ENCODE measurements around the gene ICA1L.
"Not testable (repeated sequence)": the region's sequence is repeated elsewhere in the genome, so short reads cannot be mapped to it uniquely, and the experiment has no call there.

Gene ICA1L

DNA sequence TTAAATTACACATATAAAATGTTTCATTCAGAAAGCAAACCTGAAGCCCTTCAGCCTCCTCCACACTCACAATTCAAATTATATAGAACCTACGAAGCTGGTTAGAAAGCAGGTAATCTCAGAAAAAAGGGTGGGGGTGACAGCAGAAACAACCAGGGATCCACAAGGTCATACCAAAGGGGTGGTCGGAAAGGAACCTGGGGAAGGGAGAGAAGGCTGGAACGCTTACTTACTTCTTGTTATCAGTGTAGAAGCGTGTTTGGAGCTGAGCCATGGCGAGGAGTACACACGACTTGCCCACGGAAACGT is 39.6 kb upstream of the ICA1L start:
- H3K27ac ChIP-seq (ENCODE audit: low read depth, low read length), result peak overlapping the region; percentile 91
- H2AFZ ChIP-seq (ENCODE audit: low read depth, low read length, severe bottlenecking), result peak overlapping the region; percentile 99
- peaks cover 48% of the 10 kb centered on the region for H3K79me2 ChIP-seq (ENCODE audit: insufficient read depth, low read length)
- H3K9ac ChIP-seq (ENCODE audit: low read length), result peak overlapping the region; percentile 90
- TF ChIP-seq, protein P1, sequence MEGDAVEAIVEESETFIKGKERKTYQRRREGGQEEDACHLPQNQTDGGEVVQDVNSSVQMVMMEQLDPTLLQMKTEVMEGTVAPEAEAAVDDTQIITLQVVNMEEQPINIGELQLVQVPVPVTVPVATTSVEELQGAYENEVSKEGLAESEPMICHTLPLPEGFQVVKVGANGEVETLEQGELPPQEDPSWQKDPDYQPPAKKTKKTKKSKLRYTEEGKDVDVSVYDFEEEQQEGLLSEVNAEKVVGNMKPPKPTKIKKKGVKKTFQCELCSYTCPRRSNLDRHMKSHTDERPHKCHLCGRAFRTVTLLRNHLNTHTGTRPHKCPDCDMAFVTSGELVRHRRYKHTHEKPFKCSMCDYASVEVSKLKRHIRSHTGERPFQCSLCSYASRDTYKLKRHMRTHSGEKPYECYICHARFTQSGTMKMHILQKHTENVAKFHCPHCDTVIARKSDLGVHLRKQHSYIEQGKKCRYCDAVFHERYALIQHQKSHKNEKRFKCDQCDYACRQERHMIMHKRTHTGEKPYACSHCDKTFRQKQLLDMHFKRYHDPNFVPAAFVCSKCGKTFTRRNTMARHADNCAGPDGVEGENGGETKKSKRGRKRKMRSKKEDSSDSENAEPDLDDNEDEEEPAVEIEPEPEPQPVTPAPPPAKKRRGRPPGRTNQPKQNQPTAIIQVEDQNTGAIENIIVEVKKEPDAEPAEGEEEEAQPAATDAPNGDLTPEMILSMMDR (IDR thresholded peaks at IDR 0.05; ENCODE audit: insufficient read depth, low read length, poor library complexity, severe bottlenecking), result no peak
- TF ChIP-seq EZH2phosphoT487 (conservative IDR thresholded peaks at IDR 0.05; ENCODE audit: low read length), result no peak
- H3K9me3 ChIP-seq (ENCODE audit: insufficient read depth, low read length), result no peaks in the 10 kb centered on the region
- H3K4me2 ChIP-seq (ENCODE audit: low read depth, low read length, poor library complexity, severe bottlenecking), result peak overlapping the region; percentile 100
- 0 out of 2 replicates have a peak, but pooled peaks cover 2% of the 10 kb centered on the region for H3F3A ChIP-seq (ENCODE audit: insufficient read depth)
- H3K36me3 ChIP-seq (ENCODE audit: low read length), result peaks cover 10% of the 10 kb centered on the region
- no peaks in the 10 kb centered on the region for H4K20me1 ChIP-seq (ENCODE audit: low read depth, low read length)
- H3K4me3 ChIP-seq (ENCODE audit: insufficient read depth, low read length, poor library complexity, severe bottlenecking), result peak overlapping the region; percentile 100
- no peaks in the 10 kb centered on the region for H3K27me3 ChIP-seq (ENCODE audit: low read length)
- no peaks in the 10 kb centered on the region for H3K9me2 ChIP-seq (replicated peaks; ENCODE audit: insufficient read depth, low read length)

DNA sequence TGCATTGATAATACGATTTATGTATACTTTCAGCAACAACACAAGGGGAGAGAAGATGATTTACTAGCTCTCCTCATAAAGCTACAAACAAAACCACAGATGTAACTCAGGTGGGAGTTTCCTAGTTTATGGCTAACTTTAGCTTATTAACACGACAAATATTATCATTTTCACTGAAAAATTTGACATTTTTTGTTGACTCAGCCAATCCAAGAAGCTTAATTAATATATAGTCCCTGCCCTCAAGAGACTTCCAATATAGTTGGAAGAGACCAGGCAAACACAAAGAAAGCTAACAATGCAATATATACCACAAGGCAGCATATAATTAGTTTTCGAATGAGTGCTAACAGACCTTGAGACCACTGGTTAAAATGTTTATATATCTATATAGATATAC is 39.1 kb upstream of the ICA1L start:
- Histone ChIP-seq H3K27me3 (ENCODE audit: low read length) (no peaks in the 10 kb centered on the region), H3K27ac (ENCODE audit: low read depth, low read length) (peak overlapping the region; percentile 91; the same call in 1 of the 2 replicates), H3K36me3 (ENCODE audit: low read length) (peaks cover 14% of the 10 kb centered on the region), H4K20me1 (ENCODE audit: low read depth, low read length) (no peaks in the 10 kb centered on the region), H3K9ac (ENCODE audit: low read length) (peak overlapping the region; percentile 90), H3K79me2 (ENCODE audit: insufficient read depth, low read length) (peaks cover 53% of the 10 kb centered on the region), H3K9me3 (ENCODE audit: insufficient read depth, low read length) (no peaks in the 10 kb centered on the region), H3K4me2 (ENCODE audit: low read depth, low read length, poor library complexity, severe bottlenecking) (peak overlapping the region; percentile 100), H3F3A (ENCODE audit: insufficient read depth) (0 out of 2 replicates have a peak, but pooled peaks cover 2% of the 10 kb centered on the region), H3K4me3 (ENCODE audit: insufficient read depth, low read length, poor library complexity, severe bottlenecking) (peak overlapping the region; percentile 100), H2AFZ (ENCODE audit: low read depth, low read length, severe bottlenecking) (no peak overlapping the region), H3K9me2 (replicated peaks; ENCODE audit: insufficient read depth, low read length) (no peaks in the 10 kb centered on the region)
- no peak for TF ChIP-seq EZH2phosphoT487 (conservative IDR thresholded peaks at IDR 0.05; ENCODE audit: low read length)
- TF ChIP-seq, protein P1 (IDR thresholded peaks at IDR 0.05; ENCODE audit: insufficient read depth, low read length, poor library complexity, severe bottlenecking), result no peak

DNA sequence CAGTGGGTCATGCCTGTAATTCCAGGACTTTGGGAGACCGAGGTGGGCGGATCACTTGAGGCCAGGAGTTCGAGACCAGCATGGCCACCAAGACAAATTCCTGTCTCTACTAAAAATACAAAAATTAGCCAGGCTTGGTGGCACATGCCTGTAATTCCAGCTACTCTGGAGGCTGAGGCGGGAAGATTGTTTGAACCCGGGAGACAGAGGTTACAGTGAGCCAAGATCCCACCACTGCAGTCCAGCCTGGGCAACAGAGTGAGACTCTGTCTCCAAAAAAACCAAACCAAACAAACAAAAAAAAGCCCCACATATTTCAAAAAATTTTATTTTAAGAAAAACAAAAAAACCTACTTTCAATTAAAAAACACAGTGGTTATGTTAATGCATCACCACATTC is 38.7 kb upstream of the ICA1L start:
- not testable (repeated sequence) for H2AFZ ChIP-seq (ENCODE audit: low read depth, low read length, severe bottlenecking); H3K9me2 ChIP-seq (replicated peaks; ENCODE audit: insufficient read depth, low read length); H3F3A ChIP-seq (ENCODE audit: insufficient read depth); H3K27ac ChIP-seq (ENCODE audit: low read depth, low read length); H4K20me1 ChIP-seq (ENCODE audit: low read depth, low read length); H3K9me3 ChIP-seq (ENCODE audit: insufficient read depth, low read length); H3K27me3 ChIP-seq (ENCODE audit: low read length)
- Histone ChIP-seq H3K36me3 (ENCODE audit: low read length) (peaks cover 19% of the 10 kb centered on the region), H3K9ac (ENCODE audit: low read length) (peak overlapping the region; percentile 90), H3K4me2 (ENCODE audit: low read depth, low read length, poor library complexity, severe bottlenecking) (peak overlapping the region; percentile 100), H3K4me3 (ENCODE audit: insufficient read depth, low read length, poor library complexity, severe bottlenecking) (peak overlapping the region; percentile 100), H3K79me2 (ENCODE audit: insufficient read depth, low read length) (peaks cover 57% of the 10 kb centered on the region)

DNA sequence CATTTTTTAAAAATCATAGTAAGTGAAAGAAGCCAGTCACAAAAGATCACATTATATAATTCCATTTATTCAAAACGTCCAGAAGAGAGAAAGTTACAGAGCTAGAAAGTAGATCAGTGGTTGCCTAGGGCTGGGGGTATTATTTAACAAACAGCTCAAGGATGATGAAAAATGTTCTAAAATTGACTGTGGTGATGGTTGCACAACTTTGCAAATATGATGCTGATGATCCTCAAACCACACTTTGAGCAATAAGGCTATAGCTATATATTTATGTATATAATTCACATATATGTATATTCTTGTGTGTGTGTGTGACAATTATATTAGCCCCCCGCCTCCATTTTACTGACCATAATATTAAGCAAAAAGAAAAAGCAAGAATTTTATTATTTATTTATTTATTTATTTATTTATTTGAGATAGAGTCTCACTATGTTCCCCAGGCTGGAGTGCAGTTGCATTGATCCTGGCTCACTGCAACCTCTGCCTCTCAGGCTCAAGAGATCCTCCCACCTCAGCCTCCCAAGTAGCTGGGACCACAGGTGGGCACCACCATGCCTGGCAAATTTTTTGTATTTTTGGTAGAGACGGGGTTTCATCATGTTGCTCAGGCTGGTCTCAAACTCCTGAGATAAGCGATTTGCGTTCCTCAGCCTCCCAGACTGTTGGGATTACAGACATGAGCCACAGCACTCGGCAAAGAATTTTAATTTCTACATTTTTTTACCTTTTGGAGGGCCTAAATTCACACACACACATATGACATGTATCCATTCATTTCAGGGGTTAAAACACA is 38.0 kb upstream of the ICA1L start:
- Histone ChIP-seq H4K20me1 (ENCODE audit: low read depth, low read length) (no peaks in the 10 kb centered on the region), H3F3A (ENCODE audit: insufficient read depth) (0 out of 2 replicates have a peak, but pooled peaks cover 2% of the 10 kb centered on the region), H3K79me2 (ENCODE audit: insufficient read depth, low read length) (peaks cover 63% of the 10 kb centered on the region), H3K9me3 (ENCODE audit: insufficient read depth, low read length) (no peaks in the 10 kb centered on the region), H3K4me2 (ENCODE audit: low read depth, low read length, poor library complexity, severe bottlenecking) (peak overlapping the region; percentile 100), H2AFZ (ENCODE audit: low read depth, low read length, severe bottlenecking) (no peak overlapping the region), H3K9me2 (replicated peaks; ENCODE audit: insufficient read depth, low read length) (no peaks in the 10 kb centered on the region), H3K9ac (ENCODE audit: low read length) (no peak overlapping the region; the same call in 1 of the 2 replicates), H3K27me3 (ENCODE audit: low read length) (no peaks in the 10 kb centered on the region), H3K36me3 (ENCODE audit: low read length) (peaks cover 19% of the 10 kb centered on the region), H3K27ac (ENCODE audit: low read depth, low read length) (no peak overlapping the region), H3K4me3 (ENCODE audit: insufficient read depth, low read length, poor library complexity, severe bottlenecking) (peak overlapping the region; percentile 100)
- TF ChIP-seq EZH2phosphoT487 (conservative IDR thresholded peaks at IDR 0.05; ENCODE audit: low read length), result no peak
- TF ChIP-seq, protein P1 (IDR thresholded peaks at IDR 0.05; ENCODE audit: insufficient read depth, low read length, poor library complexity, severe bottlenecking), result no peak

Measured in SU-DHL-6 (cell line).